Measurements from ENCODE around the gene LPCAT1.

Gene LPCAT1

GRCh38 chr5:1435369-1435768 lies 88.4 kb downstream of the LPCAT1 start:
- Histone ChIP-seq H3K9ac (ENCODE audit: insufficient read length, low read depth) (no peak overlapping the region), H3K4me3 (ENCODE audit: insufficient read length, low read depth) (no peak overlapping the region), H3K27me3 (ENCODE audit: insufficient read depth, insufficient read length) (no peaks in the 10 kb centered on the region), H3K4me1 (ENCODE audit: insufficient read depth, insufficient read length) (no peaks in the 10 kb centered on the region), H3K9me3 (ENCODE audit: insufficient read depth, low read length) (peaks cover 4% of the 10 kb centered on the region; the same call in 1 of the 2 replicates), H3K36me3 (ENCODE audit: insufficient read depth, insufficient read length, low read length) (no peaks in the 10 kb centered on the region)
- no peak for DNase-seq (ENCODE audit: low read depth, low spot score)
- TF ChIP-seq YY1 (IDR thresholded peaks at IDR 0.05; ENCODE audit: insufficient read depth, insufficient read length) (no peak), ZNF274 (IDR thresholded peaks at IDR 0.05; ENCODE audit: low read depth, low read length) (no peak), SUZ12 (IDR thresholded peaks at IDR 0.05; ENCODE audit: extremely low read depth, insufficient read depth, insufficient read length) (no peak)

GRCh38 chr5:1432296-1432695 lies 91.5 kb downstream of the LPCAT1 start:
- Histone ChIP-seq H3K4me1 (ENCODE audit: insufficient read depth, insufficient read length) (no peaks in the 10 kb centered on the region), H3K9ac (ENCODE audit: insufficient read length, low read depth) (no peak overlapping the region), H3K9me3 (ENCODE audit: insufficient read depth, low read length) (peaks cover 19% of the 10 kb centered on the region), H3K27me3 (ENCODE audit: insufficient read depth, insufficient read length) (no peaks in the 10 kb centered on the region), H3K36me3 (ENCODE audit: insufficient read depth, insufficient read length, low read length) (no peaks in the 10 kb centered on the region), H3K4me3 (ENCODE audit: insufficient read length, low read depth) (no peak overlapping the region)
- DNase-seq (ENCODE audit: low read depth, low spot score) = no peak
- TF ChIP-seq YY1 (IDR thresholded peaks at IDR 0.05; ENCODE audit: insufficient read depth, insufficient read length) (no peak), ZNF274 (IDR thresholded peaks at IDR 0.05; ENCODE audit: low read depth, low read length) (no peak), SUZ12 (IDR thresholded peaks at IDR 0.05; ENCODE audit: extremely low read depth, insufficient read depth, insufficient read length) (no peak)

- Histone ChIP-seq H3K27me3 (ENCODE audit: insufficient read depth, insufficient read length) (no peaks in the 10 kb centered on the region), H3K9me3 (ENCODE audit: insufficient read depth, low read length) (peaks cover 21% of the 10 kb centered on the region)
These were observed 91.9 kb downstream of the LPCAT1 start for GRCh38 chr5:1431896-1432295.

GRCh38 chr5:1431021-1431811 lies 92.5 kb downstream of the LPCAT1 start:
- DNase-seq (ENCODE audit: low read depth, low spot score) = no peak
- Histone ChIP-seq H3K36me3 (ENCODE audit: insufficient read depth, insufficient read length, low read length) (no peaks in the 10 kb centered on the region), H3K4me1 (ENCODE audit: insufficient read depth, insufficient read length) (no peaks in the 10 kb centered on the region), H3K4me3 (ENCODE audit: insufficient read length, low read depth) (no peak overlapping the region), H3K27me3 (ENCODE audit: insufficient read depth, insufficient read length) (no peaks in the 10 kb centered on the region), H3K9me3 (ENCODE audit: insufficient read depth, low read length) (peaks cover 21% of the 10 kb centered on the region), H3K9ac (ENCODE audit: insufficient read length, low read depth) (no peak overlapping the region)
- no peak for TF ChIP-seq SUZ12 (IDR thresholded peaks at IDR 0.05; ENCODE audit: extremely low read depth, insufficient read depth, insufficient read length)
- TF ChIP-seq ZNF274 (IDR thresholded peaks at IDR 0.05; ENCODE audit: low read depth, low read length) = no peak
- TF ChIP-seq YY1 (IDR thresholded peaks at IDR 0.05; ENCODE audit: insufficient read depth, insufficient read length) = no peak

More at GRCh38 chr5:1431896-1432295, 91.9 kb downstream of the LPCAT1 start:
- Histone ChIP-seq H3K4me1 (ENCODE audit: insufficient read depth, insufficient read length) (no peaks in the 10 kb centered on the region), H3K36me3 (ENCODE audit: insufficient read depth, insufficient read length, low read length) (no peaks in the 10 kb centered on the region), H3K4me3 (ENCODE audit: insufficient read length, low read depth) (no peak overlapping the region), H3K9ac (ENCODE audit: insufficient read length, low read depth) (no peak overlapping the region)
- DNase-seq (ENCODE audit: low read depth, low spot score) = no peak
- no peak for TF ChIP-seq YY1 (IDR thresholded peaks at IDR 0.05; ENCODE audit: insufficient read depth, insufficient read length)
- TF ChIP-seq SUZ12 (IDR thresholded peaks at IDR 0.05; ENCODE audit: extremely low read depth, insufficient read depth, insufficient read length) = no peak
- no peak for TF ChIP-seq ZNF274 (IDR thresholded peaks at IDR 0.05; ENCODE audit: low read depth, low read length)

GRCh38 chr5:1430121-1430795 lies 93.5 kb downstream of the LPCAT1 start:
- no peak for DNase-seq (ENCODE audit: low read depth, low spot score)
- no peak overlapping the region for H3K4me3 ChIP-seq (ENCODE audit: insufficient read length, low read depth)
- TF ChIP-seq SUZ12 (IDR thresholded peaks at IDR 0.05; ENCODE audit: extremely low read depth, insufficient read depth, insufficient read length) (no peak), ZNF274 (IDR thresholded peaks at IDR 0.05; ENCODE audit: low read depth, low read length) (no peak), YY1 (IDR thresholded peaks at IDR 0.05; ENCODE audit: insufficient read depth, insufficient read length) (no peak)
- no peaks in the 10 kb centered on the region for H3K36me3 ChIP-seq (ENCODE audit: insufficient read depth, insufficient read length, low read length)
- no peak overlapping the region for H3K9ac ChIP-seq (ENCODE audit: insufficient read length, low read depth)
- no peaks in the 10 kb centered on the region for H3K4me1 ChIP-seq (ENCODE audit: insufficient read depth, insufficient read length)
- H3K27me3 ChIP-seq (ENCODE audit: insufficient read depth, insufficient read length) = no peaks in the 10 kb centered on the region
- peaks cover 21% of the 10 kb centered on the region for H3K9me3 ChIP-seq (ENCODE audit: insufficient read depth, low read length)

GRCh38 chr5:1429496-1429895 lies 94.3 kb downstream of the LPCAT1 start:
- no peak overlapping the region for H3K9ac ChIP-seq (ENCODE audit: insufficient read length, low read depth)
- H3K9me3 ChIP-seq (ENCODE audit: insufficient read depth, low read length) = peaks cover 21% of the 10 kb centered on the region
- TF ChIP-seq SUZ12 (IDR thresholded peaks at IDR 0.05; ENCODE audit: extremely low read depth, insufficient read depth, insufficient read length) (no peak), YY1 (IDR thresholded peaks at IDR 0.05; ENCODE audit: insufficient read depth, insufficient read length) (no peak), ZNF274 (IDR thresholded peaks at IDR 0.05; ENCODE audit: low read depth, low read length) (no peak)
- no peaks in the 10 kb centered on the region for H3K4me1 ChIP-seq (ENCODE audit: insufficient read depth, insufficient read length)
- no peaks in the 10 kb centered on the region for H3K27me3 ChIP-seq (ENCODE audit: insufficient read depth, insufficient read length)
- no peaks in the 10 kb centered on the region for H3K36me3 ChIP-seq (ENCODE audit: insufficient read depth, insufficient read length, low read length)
- DNase-seq (ENCODE audit: low read depth, low spot score) = no peak
- H3K4me3 ChIP-seq (ENCODE audit: insufficient read length, low read depth) = no peak overlapping the region

- Histone ChIP-seq H3K36me3 (ENCODE audit: insufficient read depth, insufficient read length, low read length) (no peaks in the 10 kb centered on the region), H3K4me3 (ENCODE audit: insufficient read length, low read depth) (no peak overlapping the region), H3K4me1 (ENCODE audit: insufficient read depth, insufficient read length) (no peaks in the 10 kb centered on the region), H3K9me3 (ENCODE audit: insufficient read depth, low read length) (peaks cover 21% of the 10 kb centered on the region), H3K27me3 (ENCODE audit: insufficient read depth, insufficient read length) (no peaks in the 10 kb centered on the region), H3K9ac (ENCODE audit: insufficient read length, low read depth) (no peak overlapping the region)
- DNase-seq (ENCODE audit: low read depth, low spot score) = no peak
- TF ChIP-seq YY1 (IDR thresholded peaks at IDR 0.05; ENCODE audit: insufficient read depth, insufficient read length) (no peak), SUZ12 (IDR thresholded peaks at IDR 0.05; ENCODE audit: extremely low read depth, insufficient read depth, insufficient read length) (no peak), ZNF274 (IDR thresholded peaks at IDR 0.05; ENCODE audit: low read depth, low read length) (no peak)
These were observed 94.7 kb downstream of the LPCAT1 start for GRCh38 chr5:1429066-1429465.
